Pons (tissue), 1 donor: ENCODE data around the gene NEUROD2.

Experiments
- DNase-seq: peaks from one replicate; pipeline ENCODE4 v3.0.0-alpha.2; 2016; ENCODE audit warnings: low spot score

The NEUROD2 gene

DNA sequence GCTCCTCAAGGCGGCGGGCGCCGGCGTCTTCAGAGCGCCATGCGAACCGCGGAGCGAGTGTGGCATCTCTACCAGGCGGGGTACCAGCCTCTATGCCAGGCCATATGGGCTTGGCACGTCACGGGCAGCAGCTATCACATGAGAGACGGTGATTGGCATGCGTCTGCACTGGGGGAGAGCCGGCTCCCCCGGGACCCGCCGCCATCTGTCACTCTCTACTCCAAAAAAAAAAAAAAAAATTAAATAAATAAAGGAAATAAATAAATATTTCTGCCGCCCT is at the start of gene NEUROD2:
Gene NEUROD2 (minus strand): TSS at position 70 of the 280 bp plus-strand sequence. CDS start 1,321 bp downstream, outside the sequence.
- no peak for DNase-seq

DNA sequence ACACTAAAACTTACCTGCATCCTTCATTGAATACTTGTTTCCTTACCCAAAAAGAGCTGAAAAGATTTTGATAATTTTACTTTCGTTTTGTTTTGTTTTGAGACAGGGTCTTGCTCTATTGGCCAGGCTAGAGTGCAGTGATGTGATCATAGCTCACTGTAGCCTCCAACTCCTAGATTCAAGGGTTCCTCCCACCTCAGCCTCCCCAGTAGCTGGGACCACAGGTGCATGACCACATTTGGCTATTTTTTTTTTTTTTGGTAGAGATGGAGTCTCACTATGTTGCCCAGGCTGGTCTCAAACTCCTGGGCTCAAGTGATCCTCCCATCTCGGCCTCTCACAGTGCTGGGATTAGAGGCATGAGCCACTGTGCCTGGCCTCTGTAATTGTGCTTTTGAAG is 47.4 kb upstream of the NEUROD2 start:
- no peak for DNase-seq

DNA sequence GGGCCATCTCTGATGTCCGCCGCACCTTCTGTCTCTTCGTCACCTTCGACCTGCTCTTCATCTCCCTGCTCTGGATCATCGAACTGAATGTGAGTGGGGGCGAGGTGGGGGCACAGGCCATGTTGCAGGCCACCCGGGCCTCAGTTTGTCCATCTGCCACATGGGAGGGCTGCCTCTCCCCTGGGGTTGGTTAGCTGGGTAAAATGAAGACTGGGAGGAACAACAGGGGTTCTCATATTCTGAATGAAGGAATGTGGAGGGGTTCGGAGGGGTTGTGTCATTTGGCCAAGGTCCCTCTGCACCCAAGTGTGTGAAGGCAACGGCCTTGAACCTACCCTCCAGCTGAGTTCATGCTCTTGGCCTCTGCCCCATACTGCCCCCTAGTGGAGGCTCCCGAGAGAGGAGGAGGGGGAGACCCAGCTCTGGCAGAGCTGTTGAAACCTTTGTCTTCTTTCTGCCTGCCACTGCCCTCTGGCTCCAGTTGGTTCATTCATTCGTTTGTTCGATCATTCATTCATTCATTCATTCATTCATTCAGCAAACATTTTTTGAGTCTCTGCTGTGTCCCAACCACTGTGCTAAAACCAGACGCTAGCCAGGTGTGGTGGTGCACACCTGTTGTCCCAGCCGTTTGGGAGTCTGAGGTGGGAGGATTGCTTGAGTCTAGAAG is 46.1 kb upstream of the NEUROD2 start:
- DNase-seq, result peak; percentile 81

DNA sequence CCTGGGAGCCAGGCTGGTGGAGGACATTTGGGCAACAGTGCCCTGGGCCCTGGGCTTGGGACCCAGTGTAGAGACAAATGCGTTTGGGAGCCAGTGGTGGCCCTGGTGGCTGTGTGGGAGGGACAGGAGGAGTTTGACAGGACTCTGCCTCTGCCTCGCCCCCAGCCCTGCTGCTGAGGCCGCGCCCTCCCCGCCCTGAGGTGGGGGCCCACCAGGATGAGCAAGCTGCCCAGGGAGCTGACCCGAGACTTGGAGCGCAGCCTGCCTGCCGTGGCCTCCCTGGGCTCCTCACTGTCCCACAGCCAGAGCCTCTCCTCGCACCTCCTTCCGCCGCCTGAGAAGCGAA is 45.6 kb upstream of the NEUROD2 start:
- no peak for DNase-seq

DNA sequence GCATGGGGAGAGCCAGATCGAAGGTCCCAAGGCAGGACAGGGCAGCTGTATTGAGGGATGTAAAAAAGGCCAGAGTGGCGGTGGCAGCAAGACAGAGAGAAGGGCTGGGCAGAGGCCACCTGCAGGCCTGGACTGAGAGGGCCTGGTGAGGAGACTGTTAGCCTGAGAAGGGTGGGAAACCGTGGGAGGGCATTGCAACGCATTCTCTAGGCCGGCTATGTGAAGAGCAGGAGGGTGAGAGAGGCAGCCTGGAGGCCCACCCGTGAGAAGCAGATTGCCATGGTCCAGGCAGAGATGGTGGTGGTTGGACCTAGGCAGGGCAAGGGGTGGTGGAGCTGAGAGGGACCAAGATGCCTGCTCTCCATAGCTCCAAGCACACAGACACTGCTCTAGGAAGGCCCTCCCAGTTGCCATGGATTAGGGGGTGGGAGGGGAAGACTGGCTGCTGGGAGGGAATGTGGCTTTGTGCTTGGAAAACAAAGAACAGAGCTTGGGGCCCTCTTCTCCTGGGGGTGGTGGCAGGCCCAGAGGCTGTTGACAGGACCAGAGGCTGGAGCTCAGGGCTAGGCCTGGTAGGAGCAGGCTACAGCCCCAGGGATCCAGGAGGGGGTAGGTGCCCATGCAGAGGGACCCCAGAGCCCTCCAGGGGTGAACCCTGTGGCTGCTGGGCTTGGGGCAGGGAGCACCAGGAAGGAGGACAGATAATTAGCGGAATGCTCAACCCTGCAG is 45.0 kb upstream of the NEUROD2 start:
- peak; percentile 92 for DNase-seq

DNA sequence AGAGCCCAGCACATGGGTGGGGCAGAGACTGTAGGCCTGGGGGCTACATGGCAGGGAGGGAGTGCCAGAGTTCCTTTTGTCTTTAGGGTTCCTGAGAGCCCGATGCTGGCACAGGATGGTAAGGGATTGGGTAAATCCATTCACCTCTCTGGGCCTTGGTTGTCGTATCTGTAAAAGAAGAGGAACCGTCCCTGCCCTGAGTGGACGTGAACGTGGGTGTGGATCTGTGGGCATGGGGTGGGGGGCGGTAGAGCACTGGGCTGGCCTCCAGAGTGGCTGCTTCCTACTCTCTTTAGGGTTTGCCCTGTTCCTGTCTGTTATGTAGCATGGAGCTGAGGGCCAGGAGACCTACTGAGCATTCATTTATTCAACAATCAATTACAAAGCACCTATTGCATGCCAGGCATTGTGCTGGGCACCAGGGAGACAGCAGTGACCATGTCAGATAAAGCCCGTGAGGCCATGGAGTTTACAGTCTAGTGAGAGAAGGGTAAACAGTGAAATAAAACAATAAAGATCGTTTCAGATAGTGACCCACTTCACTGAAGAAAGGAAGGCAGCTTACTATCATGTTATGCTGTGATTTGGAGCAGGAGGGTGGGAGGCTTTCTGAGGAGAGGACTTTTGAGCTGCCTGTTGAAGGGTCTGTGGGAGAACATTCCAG is 44.3 kb upstream of the NEUROD2 start:
- DNase-seq, result peak; percentile 31

DNA sequence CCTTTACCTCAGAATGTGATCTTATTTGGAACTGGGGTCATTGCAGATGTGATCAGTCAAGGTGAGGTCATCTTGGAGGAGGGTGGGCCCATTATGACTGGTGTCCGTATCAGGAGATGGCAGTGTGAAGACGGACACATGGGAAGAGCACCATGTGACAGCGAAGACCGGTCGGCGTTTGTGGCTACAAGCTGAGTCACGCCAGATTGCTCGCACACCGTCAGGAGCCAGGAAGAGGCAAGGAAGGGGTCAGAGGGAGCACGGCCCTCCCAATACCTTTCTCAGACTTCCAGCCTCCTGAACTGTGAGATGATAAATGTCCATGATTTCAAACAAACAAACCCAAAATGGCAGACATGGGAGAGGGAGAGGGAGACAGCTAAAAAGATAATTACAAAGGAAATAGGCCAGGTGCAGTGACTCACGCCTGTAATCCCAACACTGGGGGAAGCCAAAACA is 42.4 kb upstream of the NEUROD2 start:
- no peak for DNase-seq

DNA sequence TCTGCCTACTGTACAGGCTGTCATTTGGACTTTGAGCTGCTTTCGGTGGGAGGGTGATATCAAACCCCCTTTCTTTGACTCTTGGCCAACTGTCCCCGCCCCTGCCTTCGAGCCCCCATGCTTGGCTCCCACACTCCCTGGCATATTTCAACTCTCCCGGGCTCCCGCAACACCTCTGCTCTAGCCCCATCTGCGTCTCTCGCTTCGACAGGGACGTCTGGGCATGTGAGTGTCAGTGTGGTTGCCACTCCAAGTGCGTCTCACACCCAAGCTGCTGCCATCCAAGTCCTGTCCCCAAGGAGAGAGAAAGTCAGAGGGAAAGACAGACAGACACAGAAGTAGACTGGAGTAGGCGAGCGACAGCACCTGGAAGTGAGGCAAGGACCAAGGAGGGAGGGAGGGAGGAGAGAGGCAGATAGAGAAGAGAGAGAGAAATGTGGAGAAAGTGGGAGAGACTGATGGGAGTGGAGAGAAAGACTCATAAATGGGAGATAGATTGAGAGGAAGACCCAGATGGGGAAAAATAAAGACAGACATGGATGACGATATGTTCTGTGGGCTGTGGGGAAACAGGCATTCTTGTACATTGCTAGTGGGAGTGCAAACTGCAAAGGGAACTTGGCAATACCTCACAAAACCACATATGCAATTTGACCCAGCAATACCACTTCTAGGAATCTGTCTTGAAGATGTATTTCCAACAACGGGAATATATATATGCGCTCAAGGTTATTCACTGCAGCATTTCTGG is 41.1 kb upstream of the NEUROD2 start:
- no peak for DNase-seq

DNA sequence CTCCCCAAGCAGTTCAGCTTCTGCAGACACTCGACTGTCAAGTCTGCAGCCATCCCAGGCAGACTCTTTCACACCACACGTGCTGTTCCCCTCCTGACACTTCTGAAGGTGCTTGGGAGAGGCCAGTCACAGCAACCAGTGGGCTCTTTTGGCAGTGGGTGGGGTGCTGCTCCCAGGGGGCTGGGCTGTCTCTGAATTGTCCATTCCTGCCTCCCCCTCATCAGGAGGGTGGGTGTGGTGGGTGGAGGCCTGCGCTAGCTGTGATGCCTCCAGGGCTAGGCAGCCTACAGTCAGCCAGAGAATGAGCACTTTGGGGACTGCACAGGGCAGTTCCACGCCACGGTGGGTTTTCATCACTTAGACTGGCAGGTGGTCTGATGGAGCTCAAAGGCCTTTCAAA is 39.5 kb upstream of the NEUROD2 start:
- no peak for DNase-seq

DNA sequence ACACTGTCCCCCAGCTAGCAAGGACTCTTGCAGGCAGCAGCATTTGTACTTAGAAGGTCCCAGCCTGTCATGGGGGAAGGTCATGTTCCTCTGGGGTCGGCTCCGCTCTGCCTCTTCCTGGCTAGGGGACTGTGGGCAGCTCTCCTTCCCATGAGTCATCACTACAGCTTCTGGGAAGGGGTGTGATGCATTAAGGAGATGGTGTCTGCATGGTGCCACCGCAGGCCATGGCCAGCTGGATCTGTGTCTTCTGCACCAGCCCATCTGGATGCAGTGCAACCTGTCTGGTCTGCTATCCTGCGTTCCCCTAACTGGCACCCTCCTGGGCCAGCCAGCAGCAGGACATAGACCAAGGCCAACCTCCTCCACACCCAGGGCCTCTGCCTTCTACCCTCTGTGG is 35.6 kb upstream of the NEUROD2 start:
- DNase-seq, result no peak

DNA sequence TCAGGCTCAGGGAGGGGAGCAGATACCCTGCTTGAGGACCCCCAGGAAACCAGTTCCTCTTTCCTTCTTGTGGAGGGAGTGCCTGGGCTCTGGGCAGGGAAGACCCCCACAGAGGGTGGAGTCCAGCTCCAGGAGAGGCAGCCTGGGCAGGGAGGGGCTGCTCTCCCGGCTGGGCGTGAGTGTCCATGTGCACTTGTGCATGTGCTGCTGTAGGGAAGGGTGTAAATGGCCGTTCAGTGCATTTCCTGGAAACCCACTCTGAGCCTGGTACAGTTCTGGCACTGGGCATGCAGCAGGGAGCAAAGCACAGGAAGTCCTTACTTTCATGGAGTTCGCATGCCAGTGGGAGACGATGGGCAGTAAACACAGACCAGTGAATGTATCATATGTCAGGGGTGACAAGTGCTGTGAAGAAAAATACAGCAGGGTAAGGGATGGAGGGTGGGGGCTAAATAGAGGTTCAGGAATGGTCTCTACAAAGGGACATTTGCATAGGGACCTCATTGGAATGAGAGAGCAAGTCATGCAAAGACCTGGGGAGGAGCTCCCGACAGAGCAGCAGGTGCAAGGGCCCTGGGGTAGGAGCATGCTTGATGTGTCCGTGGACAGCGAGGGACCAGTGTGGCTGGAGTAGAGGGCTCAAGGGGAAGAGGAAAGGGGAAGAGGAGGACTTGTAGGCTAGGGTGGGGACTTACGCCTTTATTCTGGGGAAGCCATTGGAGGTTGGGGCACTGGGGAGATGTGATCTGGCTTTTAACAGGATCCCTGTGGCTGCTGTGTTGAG is 34.8 kb upstream of the NEUROD2 start:
- DNase-seq, result no peak

DNA sequence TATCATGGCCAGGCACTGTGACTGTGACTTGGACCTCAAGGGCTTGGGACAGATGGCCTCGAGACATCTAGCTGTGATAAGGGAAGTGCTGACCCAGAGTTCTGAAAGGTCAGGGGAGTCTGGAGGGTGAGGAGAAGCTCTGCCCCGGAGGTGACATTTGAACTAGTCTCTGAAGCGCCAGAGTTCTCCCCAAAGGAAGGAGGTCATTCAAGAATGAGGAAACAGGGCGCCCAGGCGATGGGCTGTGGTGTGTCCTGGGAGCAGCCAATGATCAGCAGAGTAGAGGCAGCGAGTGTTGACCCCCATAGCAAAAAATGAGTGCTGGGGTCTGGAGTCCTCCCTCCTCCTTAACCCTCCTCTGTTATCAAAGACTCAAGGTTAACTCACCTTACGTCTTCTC is 34.2 kb upstream of the NEUROD2 start:
- no peak for DNase-seq

DNA sequence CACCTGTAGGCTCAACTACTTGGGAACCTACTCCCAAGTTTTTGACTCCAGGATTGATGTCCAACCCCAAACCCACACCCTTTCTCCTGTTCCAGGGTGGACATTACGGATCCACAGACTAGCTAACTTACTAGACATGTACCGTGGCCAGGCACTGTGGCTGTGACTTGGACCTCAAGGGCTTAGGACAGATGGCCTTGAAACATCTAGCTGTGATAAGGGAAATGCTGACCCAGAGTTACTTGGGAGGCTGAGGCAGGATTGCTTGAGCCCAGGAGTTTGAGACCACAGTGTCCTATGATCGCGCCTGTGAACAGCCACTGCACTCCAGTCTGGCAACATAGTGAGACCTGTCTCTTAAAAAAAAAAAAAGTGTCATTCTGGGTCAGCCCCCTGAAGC is 33.4 kb upstream of the NEUROD2 start:
- no peak for DNase-seq

DNA sequence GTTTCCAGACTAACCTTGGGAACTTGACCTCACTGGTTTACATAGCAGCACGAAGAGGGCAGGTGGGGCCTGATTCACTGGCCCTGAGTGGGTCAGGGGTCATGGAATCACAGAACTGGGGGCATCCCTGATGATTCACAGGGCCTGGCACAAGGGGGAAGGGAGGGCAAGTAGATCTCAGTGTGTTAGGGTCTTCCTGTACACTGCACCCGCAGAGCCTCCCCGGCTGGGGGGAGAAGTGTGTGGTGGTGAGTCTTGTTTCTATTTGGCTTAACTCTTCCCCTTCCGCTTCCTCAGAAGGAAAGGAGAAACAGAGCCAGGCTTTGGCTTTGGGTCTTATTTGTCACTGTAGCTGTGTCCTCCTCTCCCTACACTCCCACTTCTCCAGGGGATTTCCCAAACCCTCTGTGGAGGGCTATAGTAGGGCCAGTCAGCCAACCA is 32.9 kb upstream of the NEUROD2 start:
- DNase-seq, result no peak

DNA sequence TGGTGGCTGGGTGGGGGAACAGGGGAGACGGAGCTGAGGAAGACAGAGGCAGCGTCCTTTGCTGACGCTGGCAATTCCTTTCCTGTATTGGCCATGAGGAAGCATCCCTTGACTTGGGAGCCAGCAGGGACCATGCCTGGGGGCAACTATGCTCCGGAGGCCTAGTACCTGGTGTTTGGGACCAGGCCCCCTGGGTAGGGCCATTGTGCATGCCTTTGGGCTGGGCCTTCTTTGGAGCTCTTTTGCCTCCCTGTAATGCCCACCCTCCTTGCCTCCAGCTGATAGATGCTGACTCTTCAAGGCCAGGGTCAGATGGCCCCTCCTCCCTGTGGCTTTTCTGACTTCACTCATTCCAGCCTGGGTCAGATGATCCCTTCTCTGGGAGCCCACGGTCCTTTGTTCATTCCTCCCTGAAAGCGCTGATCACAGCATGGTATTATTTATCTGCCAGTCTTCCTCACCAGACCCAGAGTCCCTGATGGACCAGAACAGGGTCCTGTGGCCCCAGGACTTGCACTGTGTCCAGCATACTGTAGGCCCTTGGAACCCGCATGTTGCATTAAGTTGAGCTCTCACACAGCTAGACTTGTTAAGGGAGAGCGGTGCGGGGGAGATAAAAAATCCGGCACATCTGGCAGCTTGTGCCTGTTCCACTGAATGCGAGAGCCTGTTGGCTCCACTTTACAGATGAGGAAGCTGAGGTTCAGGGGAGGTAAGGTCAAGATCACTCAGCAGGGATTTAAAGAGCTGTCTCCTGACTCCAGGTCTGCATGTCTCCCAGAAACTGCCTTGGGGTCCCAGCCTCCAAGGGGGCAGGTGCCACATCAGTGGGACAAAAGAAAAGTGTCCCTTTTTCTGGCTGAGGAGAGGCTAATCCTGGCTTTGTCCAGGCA is 32.1 kb upstream of the NEUROD2 start:
- no peak for DNase-seq

DNA sequence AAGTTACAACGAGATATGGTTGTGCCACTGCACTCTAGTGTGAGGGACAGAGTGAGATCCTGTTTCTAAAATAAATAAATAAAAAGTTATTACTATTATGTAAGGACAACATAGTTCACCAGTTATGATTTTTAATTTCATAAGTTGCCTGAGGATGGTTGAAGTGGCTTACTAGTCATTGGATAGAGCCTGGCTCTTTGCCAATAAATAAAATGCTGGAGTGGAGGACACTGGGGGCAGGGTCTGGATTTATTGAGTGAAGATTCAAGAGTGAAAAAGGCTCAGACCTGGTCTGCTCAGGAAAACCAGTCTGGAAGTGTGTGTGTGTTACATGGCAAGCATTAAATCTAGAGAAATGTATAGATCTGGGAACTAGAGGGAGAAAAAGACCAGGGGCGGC is 31.3 kb upstream of the NEUROD2 start:
- no peak for DNase-seq

DNA sequence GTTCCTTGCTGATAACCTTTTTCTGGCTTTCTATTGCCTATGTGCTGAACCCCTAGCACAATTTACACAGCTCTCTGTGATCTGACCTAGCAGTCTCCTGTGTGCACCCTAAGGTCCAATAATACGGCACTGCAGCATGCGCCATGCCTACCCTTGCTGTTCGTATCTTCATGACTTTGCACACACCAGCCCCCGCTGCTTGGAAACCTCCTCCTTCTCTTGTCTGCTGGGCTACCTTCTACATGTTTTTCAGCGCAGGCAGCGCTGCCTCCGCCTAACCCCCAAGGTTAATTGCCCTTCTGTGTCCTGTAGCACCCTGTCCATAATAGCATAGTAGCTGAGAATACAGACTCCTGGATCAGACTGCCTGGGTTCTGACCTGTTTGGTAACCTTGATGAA is 30.6 kb upstream of the NEUROD2 start:
- no peak for DNase-seq

DNA sequence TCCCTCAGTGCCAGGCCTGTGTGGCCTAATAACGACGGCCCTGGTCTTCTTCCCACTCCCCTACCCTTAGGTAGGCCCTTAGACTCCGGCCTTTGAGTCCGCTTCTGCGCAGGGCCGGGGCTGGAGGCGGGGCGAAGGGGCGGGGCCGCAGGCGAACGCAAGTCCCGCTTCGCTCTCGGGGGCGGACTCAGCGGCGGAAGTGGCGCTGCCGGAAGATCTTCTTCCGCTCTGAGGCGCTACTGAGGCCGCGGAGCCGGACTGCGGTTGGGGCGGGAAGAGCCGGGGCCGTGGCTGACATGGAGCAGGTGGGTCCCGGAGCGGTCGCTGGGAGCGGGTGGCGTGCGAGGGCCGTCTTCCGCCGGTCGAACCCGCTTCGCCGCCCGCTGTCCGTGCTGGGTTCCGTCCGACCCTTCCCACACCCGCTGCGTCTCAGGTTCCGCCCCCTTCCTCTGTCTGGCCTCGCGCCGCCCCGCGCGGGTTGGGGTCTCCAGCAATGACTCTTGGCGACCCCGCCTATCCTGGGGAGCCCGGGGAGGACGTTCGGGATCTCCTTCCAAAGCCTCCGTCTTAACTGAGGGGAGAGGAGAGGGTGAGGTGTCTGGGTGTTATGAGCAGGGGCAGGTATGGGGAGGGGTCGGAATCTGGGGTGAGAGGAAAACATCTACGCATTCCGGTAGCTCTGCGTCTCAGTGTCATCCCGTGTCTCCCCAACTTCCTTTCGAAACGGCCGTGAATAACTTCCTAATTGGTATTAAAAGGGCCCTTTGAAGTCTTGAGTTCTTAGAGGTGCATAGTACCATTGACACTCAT is 29.4 kb upstream of the NEUROD2 start, which contains the start of gene STARD3:
Gene STARD3 (plus strand): TSS at position 218 of the 810 bp plus-strand sequence. CDS start 16,388 bp downstream, outside the sequence.
- DNase-seq, result peak; percentile 83

DNA sequence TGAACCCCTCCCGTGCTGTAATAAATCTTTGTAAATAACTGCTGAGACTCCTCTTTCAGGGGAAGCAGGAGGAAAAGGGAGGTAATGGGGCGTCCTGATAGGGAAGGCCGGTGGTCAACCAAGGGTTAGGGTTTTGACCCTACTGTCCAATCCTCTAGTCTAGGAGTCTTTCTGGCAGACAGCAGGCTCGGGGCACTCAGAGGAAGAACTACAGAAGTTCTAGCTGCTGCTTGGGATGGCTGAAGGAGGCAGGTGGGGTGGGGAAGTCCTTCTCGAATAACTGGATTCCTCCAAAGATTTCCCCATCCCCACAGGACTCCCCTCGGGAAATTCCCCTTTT is 28.8 kb upstream of the NEUROD2 start:
- DNase-seq, result no peak

DNA sequence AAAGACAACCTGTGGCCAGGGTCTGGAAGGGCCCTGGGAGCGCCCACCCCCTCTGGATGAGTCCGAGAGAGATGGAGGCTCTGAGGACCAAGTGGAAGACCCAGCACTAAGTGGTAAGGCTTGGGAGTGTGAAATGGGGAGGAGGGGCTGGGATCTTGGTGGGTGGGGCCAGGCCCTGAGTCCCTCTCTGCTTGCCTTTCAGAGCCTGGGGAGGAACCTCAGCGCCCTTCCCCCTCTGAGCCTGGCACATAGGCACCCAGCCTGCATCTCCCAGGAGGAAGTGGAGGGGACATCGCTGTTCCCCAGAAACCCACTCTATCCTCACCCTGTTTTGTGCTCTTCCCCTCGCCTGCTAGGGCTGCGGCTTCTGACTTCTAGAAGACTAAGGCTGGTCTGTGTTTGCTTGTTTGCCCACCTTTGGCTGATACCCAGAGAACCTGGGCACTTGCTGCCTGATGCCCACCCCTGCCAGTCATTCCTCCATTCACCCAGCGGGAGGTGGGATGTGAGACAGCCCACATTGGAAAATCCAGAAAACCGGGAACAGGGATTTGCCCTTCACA is 28.0 kb upstream of the NEUROD2 start:
- no peak for DNase-seq
